Activated T-cell treated with anti-CD3 and anti-CD28 coated beads for 48 hours (primary cell): Measurements from ENCODE around the gene GNAS.
"Not testable (repeated sequence)": the region's sequence is repeated elsewhere in the genome, so short reads cannot be mapped to it uniquely, and the experiment has no call there.

ENCODE experiments used
- DNase-seq: peaks from one replicate; pipeline ENCODE4 v3.0.0-alpha.2; 2020; ENCODE audit warnings: low read depth

Gene GNAS

DNA sequence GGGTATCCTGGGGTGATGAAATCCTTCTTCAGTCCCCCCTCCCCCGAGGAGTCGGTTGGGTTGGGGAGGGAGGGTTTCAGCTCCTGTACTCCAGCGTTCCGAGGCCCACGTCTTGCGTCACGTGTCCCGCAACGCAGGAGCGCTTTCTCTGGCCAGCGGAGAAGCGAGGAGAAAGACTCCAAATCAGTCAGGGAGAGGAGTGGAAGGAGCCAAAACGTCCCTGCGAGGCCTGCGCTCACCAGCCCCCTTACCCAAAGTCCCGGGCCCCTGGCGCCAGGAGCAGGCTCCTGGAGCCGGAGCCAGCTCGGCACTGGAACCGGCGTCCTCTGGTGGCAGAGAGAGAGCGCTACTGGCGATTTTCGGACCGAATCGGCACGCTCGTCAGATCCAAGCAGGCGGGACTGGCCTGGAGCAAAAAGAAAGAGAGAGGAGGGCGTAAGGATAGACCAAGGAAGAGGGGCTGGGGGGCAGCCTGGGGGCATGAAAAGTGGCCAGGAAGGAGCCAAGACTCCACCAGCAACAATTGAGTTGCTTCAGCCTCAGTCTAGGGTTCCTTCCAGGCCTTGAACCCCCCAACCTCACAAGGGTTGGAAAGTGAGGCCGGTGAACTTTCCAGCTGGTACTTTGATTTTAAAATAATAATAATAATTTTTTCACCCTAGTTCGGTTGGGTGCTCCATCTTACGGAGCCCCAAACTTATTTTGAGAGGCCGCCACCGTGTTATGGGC is at the start of gene GNAS:
GNAS (plus strand) TSS at position 174 of the 729 bp plus-strand sequence.
- DNase-seq: peak; percentile 57

DNA sequence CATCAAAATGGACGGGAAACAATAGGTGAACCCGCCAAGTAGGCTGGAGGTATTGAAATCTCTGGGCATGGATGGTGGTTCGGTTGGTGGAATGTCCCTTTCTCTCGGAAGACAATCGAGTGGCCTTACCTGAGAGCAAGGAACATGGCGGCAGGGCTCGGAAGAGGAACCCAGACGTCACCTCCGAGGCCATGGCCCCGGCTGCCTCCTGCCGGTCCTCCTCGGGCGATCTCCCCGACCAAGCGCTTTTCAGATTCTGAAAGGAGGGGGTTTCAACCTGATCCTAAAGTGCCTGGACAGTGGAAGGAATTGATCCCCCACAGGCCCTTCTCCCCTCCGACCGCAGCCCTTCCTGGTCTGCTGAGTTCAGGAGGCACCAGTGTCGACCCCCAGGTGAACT is 49.0 kb upstream of the GNAS start:
- DNase-seq: no peak

DNA sequence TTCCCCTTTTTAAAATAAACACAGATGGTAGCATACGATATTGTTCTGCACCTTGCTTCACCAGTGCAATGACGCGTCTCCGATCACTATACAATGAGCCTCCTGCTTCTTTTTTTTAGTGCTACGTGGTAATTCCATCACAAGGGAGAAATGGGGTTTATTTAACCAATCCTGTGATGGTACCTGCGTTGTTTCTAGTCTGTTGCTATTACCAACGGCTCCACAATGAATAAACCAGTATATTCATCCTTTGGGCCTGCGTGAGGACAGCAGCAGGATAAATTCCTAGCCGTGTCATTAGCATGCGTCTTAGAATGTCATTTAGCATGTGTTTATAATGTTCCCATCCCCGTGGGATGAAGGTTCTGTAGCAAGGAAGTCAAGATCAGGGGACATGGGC is 44.7 kb upstream of the GNAS start:
- DNase-seq: no peak

DNA sequence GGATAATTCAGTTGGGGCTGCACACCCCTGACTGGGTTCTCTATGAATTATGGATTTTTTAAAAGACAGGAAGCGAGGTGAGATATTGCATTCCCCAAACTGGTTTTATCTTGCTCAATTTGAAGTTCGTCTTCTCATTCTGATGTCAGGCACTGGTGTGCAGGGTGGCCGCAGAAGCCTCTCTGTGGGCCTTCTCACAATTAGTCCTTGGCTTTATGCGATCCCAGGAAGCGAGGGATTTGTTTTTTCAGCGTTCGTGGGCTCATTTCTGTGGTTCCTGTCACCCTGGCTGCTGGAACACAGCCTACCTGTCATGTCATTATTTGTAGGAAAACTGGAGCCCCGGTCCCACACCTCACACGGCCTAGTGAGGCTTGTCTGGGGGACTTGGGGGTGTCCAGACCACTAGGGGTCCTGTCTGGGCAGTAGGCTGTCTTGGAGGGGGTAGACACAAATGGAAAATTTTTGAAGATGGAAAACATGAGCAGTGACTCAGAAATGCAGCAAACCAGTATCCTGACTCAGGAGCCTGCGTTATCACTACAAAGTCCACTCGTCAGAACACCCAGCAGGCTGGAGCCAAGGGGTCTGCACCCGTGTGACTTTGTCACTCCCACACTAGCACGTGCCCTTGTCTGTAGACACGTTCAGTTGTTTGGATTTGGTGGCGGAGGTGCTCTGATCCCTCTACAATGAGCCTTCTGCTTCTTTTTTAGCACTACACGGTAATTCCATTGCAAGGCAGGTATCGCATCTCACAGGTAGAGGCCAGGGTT is 44.1 kb upstream of the GNAS start:
- DNase-seq: no peak

DNA sequence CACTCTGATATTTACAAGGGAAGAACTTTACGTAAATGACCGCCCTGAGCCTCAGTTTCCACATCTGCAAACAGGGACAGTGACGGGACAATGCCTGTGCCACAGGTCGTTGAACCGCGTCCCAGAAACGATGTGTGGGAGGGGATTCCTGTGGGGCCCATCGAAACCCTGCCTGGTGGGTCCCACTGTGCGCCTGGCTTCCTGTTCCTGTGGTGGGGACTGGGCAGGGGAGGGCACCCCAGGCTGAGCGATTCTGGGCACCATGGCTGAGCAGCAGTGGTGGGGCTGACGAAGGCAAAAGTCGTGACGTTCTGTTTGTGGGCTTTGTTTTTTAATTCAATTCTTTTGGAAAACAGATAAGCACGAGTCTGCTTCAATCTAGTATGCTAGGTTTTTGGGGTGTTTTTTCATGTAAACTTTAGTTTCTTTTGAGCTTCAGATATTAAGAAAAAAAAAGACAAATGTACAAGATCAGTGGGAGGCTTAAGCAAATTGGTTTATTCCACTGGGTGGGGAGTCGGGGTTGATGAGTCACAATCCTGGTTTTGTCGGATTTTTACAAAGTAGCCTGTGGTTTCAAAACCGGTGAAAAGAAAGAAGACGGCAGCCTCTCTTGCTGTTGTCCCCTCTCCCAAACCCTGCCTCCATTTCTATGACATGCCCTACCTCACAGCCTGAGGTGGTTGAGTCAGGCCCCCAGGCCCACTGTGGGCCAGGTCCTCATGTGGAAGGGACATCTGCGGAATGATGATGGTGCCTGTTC is 42.2 kb upstream of the GNAS start:
- DNase-seq: peak; percentile 16

DNA sequence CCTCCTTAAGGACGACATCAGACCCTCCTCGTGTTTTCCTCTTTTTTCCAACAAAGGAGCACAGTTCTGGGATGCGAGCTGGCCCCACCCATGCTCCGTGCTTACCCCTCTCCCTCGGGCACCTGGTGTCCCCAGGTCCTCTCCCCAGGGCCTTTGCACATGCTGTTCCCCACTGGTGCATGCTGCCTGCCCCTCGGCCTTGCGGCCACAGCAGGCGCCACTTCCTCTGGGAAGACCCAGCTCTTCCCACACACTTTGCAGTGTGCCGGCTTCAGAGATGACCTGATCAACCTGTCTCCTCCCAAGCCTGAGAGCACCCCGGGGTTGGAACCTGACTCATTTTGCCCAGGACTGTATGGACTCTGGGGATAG is 41.7 kb upstream of the GNAS start:
- no peak for DNase-seq

DNA sequence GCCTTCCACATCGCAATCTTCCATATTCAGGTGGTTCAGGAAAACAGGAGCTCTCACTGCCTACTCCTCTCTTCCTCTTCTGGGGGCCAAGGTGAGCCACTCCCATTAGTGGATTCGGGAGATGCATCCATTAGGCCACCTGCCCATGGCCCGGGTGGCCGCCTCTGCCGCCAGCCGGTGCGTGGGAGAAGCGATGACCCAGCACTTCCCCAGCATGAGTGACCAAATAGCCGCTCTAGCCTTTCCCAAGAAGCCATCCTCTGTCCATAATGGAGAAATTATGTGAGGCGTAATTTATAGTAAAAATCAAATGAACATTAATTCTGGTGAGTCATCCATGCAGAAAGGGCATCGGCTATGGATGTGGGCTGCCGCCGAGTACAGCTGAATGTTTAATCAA is 41.2 kb upstream of the GNAS start:
- no peak for DNase-seq

DNA sequence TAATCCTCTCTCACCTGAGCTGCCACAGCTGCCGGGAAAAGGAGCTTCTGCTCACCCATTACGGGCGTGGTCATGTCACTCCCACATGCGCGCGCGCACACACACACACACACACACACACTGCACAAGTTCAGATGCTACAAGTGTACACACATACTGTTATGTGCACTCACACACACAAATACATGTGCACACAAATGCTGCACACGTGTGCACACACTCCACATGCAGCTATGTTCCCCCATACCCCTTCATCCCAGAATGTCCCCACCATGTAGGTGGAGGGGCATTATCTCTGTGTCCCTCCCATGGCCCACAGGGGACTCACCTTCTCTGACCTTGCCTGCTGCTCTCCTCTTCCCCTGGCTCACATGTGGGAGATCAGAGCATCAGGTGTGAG is 39.1 kb upstream of the GNAS start:
- DNase-seq: no peak

DNA sequence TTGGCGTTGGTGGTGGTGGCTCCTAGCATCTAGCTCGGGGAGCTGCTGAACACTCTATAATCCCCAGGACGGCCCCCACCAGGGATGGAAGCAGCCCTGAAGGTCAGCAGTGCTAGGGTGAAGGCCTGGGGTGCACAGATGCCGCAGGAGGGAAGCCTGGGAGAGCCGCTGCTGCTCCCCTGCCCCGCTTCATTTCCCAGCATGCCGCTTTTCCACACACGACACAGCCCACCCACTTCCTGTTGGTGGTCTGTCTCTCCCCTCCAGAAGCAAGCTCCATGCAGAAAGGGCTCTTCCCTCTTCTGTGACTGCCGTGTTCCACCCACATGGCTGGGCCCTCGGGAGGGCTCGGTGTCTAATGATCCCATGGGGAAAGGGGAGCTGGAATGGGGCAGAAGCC is 37.1 kb upstream of the GNAS start:
- no peak for DNase-seq

DNA sequence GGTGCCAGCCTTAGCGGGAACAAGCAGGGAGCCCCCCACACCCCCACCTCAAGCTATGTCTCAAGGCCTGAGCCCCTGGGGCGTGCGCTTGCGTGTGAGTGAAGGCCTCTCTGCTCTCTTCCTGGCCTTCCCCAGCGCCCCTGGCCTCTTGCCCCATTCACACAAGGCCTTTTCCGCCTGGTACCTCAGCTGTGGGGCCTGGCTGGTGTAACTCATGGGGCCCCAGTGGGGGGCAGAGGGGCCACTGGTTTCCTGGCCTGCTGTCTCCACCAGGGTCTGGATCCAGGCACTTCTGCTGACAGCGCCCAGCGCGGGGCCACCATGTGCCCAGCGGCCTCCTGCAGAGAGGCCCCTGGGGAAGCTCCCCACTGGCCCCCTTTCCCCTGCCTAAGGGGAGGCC is 36.5 kb upstream of the GNAS start:
- no peak for DNase-seq

DNA sequence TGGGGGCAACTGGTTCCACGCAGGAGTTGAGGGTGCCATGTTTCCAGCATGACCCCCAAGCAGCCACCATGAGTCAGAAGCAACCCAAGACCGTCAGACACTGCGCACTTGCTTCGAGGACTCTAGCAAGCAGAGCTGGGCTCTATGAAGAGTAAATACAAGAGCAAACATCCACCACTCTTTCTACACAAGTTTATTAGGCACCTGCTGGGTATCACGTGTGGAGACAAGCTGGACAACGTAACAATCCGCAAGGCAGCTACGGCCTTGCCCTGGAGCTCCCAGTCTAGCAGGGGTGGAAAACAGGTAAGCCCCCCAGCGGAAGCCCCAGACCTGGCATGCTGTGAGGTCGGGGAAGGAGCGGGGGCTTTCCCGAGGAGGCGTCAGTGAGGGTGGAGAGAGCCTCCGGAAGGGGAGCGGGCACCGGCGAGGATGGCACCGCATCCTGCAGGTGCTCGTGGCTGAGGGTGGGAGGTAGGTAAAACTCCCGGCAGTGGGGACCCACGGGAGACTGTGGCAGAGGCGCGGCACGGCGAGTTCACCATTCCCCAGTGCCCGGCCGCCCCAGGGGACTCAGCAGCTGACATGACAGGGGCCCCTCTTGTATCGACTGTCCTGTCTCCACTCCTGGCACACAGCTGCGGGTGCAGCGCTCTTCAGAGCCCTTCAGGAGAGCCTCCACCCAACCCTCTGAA is 35.4 kb upstream of the GNAS start:
- DNase-seq: no peak

DNA sequence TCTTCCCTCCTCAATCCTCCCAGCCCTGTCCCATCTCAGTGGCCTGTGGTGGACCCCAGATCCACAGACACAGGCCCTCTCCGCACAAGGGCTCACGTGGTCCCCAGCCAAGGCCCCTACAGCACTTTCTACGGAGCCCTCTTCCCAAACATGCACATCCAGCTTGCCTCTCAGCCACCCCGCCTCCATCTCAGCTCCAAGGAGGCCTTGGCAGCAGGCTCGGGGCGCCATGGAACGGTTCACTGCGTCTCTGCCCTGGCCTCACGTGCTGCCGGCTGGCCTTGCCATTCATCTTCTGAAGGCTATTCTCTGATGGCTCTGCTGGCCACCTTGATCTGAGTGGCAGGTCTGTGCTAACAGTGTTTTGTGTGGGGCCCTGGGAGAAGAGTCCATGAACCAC is 34.8 kb upstream of the GNAS start:
- DNase-seq: no peak

DNA sequence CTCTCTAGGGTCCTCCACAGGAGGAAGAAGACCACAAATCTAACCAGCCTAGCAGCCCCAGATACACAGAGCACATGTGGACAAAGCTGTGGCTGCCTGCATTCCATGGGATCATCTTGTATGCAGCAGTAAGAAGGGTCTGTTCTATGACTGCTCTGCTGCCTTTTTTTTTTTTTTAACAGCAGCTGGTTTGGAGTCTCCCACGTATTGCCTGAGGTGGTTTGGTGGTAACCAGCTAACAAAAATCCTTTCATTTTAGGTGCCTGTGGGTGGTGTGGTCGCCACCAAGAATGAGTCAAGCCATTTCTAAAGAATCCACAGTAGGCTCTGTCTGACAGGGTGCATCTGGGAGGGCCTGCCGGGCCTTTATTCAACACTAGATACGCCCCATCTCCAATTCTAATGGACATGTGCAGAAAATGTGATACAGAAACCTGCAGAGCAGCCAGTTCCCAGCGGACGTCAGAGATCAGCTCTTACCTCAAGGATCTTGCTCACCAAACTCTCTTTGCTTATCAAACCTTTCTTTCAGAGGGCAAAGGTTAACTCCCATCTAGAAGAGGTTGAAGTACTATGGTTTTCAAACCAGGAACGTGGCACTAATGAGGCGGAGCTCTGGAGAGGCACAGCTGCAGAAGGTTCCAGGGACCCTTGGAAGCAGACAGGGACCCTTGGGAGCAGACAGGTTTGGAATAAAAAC is 33.8 kb upstream of the GNAS start:
- peak; percentile 66 for DNase-seq

DNA sequence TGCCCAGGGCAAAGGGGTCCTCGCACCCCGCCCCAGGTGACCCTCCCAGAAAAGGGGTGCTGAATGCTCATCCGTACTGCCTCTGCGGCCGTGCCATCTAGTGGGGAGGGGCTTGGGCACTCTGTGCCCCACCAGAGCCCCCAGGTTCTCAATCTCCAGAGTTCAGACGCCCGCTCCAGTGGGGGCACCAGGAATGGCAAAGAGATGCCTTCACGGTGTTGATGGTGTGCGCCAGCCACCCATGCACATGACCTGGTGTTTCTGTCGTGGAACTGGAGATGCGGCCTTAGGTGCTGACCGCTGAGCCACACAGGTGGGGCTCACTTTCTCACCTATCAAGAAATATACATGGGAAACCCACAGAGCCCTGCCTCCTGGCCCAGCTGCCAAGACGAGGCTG is 32.6 kb upstream of the GNAS start:
- DNase-seq: no peak

DNA sequence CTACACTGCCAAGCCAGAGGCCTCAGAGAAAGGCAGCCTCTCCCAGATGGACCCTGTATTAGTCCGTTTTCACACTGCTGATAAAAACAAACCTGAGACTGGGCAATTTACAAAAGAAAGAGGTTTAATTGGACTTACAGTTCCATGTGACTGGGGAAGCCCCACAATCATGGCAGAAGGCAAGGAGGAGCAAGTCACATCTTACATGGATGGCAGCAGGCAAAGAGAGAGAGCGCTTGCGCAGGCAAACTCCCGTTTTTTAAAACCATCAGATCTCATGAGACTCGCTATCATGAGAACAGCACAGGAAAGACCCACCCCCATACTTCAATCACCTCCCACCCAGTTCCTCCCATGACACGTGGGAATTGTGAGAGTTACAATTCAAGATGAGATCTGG is 32.0 kb upstream of the GNAS start:
- not testable (repeated sequence) for DNase-seq

DNA sequence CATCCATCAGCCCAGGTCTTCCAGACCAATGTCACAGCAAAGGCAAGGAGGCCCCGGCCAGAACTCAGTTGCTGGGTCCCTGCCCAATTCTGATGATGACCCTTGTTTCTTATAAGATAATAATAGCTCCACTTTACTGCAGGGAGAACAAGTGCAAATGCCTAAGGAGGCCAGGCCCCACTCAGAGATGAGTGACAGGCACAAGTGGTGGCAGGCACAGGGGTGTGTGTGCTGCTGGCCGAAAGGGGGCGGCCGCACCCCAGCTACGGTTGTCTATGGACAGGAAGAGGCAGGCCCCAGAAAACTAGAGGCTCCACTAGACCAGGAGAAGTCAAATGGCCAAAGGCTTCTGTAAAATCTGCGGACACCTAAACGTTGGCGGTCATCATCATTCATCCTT is 30.4 kb upstream of the GNAS start:
- no peak for DNase-seq

DNA sequence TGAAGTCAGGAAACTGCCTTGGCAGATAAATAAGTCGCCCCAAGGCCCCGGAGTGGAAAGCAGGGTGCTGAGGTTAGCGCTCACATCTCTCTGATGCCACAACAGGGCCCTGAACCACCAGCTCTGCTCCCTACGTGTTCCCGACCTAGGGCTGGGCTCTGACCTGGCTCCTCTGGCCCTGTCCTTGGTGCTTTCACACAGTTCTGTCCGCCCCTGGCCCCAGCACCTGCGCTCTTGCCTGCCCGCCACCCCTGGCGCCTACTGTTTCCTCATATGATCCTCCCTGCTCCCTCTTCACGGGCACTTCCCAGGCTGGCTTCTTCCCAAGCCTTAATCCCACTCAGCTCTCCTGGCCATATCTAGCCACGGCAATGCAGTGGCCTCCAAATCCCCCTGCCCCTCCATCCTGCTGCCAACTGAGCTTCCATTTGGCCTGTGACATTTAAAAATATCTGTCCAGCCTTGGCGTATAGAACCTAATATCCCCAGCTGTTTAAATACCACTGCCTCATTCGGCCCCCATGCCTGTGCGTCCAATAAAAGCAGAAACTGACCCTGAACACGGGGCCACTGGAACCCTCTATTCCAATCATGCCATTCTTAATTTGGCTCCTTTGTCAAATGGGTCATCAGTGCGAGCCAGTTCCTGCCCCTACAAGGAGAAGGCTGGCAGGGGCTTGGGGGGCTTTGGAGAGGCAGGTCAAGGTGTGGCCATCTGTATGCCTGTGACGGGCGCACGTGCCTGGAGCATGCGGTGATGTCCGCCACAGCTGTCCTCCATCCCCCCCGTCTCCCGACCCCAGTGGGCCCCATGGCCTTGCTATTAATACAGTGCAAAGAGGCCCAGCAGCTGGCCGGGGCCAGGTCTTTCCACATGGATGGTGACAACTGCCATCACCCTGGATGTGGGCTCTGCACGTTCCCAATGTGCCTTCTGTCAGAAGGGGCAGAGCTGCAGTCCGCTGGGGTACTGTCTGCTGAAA is 29.5 kb upstream of the GNAS start:
- no peak for DNase-seq

DNA sequence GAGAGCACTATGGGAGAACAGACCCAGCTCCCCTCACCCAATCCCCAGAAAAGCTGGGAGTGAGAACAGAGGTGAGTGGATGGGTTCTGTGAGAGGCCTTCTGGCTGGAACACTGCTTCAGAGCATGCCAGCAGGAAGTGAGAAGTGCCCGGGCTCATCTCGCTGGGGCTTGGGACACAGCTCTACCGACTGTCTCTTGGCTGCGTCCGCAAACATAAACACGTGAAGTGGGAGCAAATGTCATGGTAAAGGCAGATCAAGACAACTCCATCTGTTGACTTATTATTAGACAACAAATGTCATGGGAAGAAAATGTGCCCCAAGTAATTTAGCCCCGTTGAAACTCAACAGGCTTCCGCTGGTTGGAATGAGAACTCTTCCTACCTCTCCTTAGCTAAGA is 27.7 kb upstream of the GNAS start:
- no peak for DNase-seq

DNA sequence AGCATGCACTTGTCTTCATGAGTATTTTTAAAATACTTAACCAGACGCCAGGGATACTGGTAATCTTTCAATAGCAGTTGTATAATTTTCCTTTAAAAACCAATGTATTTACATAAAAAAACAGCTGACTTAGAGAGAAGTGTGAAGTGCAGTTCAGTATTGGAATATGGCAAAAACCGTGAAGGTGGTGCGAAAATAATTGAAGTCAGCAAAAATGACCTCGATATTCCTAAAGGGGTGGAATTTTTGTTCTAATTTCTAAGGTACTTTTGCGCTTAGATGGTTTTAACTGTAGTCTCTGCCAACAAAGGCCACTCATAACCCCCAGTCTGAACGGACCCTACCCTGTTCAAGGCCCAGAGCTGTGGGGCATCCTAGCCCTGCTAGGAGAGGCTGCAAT is 27.1 kb upstream of the GNAS start:
- no peak for DNase-seq

DNA sequence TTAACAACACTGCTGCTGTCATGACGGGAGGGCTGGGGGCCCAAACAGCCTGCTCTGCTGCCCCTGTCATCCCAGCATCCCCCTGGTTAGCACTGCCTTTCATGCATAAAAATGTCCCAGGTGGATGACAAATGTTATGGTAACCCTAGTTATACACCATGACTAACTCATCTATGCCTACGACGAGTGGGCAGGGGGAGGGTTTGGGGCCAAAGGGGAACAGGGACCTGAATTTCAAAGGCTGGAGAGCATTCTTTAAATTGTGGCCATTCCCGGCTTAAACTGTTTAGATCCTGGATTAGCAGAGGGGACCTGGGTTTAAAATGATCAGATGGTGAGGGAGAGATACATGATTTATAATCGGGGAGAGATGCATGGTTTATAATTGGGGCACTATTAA is 26.2 kb upstream of the GNAS start:
- no peak for DNase-seq

DNA sequence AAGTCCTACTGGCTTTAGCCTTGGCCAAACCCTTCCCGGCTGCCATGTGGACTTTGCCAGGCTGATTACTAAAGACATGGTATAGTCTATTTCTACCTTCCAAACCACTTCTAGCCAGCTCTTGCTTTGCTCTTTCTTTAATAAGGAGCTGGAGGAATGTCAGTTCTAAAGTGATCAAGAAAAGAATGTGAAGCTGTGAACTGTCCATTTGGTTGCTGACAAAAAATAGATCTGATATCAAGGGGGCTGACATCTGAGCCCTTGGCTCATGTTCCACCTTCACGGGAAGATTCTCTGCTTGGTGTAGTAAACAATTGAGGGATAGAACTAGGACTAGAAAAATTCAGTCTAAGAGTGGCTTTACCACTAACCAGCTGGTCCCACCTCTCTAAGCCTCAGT is 24.4 kb upstream of the GNAS start:
- DNase-seq: no peak
